GM19467 (cell line): ENCODE measurements around the gene BNC2.
"Not testable (repeated sequence)": the region's sequence is repeated elsewhere in the genome, so short reads cannot be mapped to it uniquely, and the experiment has no call there.

ENCODE experiments used
- ATAC-seq: cut with Tn5 transposase; IDR thresholded peaks from one replicate; pipeline ENCODE4 v1.9.1; 2021; ENCODE audit warnings: mild to moderate bottlenecking, moderate library complexity; ENCODE audit not compliant: unreplicated experiment

The BNC2 gene

DNA sequence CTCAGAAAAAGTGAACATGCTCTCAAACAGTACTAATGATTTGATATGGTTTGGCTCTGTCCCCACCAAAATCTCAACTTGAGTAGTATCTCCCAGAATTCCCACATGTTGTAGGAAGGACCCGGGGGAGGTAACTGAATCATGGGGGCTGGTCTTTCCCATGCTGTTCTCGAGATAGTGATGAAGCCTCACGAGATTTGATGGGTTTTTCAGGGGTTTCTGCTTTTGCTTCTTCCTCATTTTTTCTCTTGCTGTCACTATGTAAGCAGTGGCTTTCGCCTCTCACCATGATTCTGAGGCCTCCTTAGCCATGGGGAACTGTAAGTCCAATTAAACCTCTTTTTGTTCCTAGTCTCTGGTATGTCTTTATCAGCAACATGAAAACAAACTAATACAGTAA lies 401.3 kb downstream of the BNC2 start:
- ATAC-seq: no peak

DNA sequence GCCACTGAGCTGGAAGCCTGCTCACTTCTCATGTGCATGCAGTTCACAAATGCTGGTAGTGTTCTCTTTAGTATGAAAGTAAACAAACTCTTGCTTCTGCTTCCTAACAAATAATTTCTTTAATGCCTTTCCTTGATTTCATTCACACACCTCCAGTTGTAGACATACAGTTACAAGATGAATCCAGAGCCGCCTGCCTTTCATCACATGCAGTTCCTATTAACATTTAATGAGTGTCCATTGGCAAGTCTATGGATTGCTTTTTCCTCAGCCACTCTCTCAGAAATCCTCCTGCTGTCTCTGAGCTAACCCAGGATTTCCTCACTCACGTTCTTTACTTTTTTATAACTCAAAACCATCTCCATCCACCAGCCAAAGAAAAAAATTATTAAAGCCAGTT lies 408.6 kb downstream of the BNC2 start:
- ATAC-seq: no peak

DNA sequence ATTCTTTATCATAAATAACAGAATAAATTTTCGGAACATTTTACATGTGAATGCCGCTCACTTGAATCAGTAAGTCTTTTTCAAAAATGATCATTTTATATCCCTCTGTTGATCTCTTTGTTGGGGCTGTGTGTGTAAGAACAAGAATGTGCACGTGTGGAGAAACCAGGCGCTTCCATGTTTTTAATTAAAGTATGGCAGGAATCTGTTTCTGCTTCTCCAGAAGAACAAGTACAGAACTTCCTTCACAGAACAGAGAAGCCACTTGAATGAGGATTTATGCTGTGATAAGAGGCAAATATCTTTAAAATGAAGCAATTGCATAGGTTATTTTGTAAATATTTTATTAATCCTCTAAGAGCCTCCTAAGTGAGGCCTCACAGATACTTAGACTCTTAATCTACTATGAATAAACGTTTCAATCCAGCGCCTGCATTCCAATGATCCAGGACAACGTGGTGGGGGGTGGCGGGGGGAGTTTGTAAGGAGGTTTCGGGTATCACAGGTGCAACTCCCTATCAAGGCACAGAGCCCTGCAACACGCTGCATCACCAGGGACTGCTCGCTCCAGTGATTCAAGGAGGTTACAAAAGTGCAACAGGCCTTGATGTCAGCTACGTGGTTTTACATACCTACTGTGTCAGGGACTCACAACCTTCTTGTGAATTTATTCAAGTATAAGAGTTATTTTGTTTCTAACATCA lies 409.2 kb downstream of the BNC2 start:
- no peak for ATAC-seq

GRCh38 chr9:16460696-16461095 lies 409.8 kb downstream of the BNC2 start:
- ATAC-seq: no peak

DNA sequence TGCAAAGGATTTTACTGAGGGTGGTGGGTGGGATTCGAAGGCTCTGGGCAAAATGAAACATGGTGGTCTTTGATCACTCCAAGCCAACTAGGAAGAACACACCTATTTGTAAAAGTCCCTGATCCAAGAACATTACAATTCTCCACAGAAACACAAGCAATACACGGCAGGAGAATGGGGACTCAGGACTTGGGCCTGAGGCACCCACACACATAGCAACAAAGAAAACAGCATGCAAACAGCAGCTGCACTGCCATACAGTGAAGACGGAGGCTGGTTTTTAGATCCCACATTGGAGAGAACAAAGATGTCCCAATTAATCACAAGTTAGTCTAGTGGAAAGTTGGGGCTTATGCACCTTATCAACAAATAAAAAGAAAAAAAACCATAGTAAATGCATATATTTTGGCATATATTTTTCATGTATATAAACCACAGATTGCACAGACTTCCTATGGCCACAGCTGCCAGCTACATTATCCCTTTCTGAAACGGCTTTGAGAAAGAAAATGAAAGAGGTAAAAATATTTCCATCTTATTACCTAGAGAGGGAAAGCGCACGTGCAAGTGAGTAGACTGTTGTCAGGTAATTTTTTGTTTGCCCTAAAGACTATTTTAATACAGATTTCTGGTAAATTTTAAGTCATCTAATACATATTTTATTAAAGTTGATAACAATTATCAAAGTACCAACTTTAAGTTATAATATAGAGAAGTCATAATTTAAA lies 410.9 kb downstream of the BNC2 start:
- peak; percentile 25 for ATAC-seq

- ATAC-seq: peak; percentile 50
Observed at GRCh38 chr9:16458696-16459420, 411.6 kb downstream of the BNC2 start.

GRCh38 chr9:16455842-16456241 lies 414.6 kb downstream of the BNC2 start:
- no peak for ATAC-seq

DNA sequence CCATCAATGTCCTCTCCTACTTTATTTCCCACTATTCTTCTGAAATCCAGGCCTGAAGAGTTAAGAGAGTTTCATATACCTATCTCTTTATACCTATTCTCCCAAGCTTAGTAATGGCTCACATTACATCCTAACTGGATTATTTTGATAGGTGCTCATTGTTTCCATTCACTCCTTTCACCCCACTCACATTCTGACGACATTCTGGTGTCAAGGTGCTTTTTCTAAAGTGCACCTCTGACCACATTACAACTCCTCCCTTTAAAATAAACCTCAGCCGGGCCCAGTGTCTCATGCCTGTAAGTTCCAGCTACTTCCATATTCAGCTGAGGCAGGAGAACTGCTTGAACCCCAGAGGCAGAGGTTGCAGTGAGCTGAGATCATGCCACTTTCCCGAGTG lies 417.1 kb downstream of the BNC2 start:
- no peak for ATAC-seq

- ATAC-seq: no peak
Observed at GRCh38 chr9:16450578-16450977, 419.9 kb downstream of the BNC2 start.

DNA sequence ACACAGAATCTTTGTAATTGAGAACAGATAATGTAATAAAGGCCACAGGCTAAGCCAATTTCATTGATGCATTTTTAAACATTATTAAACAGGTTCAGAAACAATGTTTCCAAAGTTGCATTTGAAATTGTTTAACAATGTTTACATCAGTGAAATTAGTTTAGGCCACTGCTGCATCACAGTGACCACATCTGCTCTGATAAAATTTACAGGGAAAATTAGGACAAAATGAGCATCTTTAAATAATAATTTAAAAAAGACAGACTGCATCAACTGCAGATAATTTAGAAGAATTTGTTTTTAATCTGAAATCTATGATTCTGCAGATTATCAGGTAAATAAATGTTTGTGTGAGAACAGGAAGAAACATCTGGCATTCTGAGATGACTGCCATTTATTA lies 420.4 kb downstream of the BNC2 start:
- ATAC-seq: no peak

DNA sequence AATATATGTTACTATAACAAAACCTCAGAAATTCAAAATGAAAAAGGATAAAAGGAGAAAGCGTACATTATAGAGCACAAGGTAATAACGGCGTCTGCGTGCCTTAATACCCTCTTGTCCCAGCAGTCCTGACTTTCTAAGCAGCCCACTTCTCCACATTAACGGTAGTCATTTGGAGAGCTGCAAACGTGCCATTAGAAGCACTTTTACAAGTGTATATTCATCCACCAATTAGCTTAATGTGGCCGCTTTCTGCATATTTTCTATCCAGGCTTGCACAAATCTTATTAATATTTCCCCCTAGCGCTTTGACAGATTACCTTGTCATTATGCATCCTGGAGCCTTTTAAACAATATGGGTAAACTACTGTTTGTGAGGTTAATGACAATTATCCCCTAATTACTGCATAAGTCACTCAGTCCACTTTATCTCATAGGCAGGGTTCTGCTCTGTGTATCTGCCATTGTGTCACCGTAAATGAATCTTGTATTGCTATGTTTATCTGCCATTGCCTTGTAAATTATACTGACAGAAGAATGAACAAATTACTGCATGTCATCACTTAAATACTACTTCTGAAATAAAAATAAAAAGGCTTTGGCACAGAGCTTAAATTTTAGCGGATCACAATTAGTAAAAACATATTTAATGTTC lies 421.3 kb downstream of the BNC2 start:
- ATAC-seq: no peak

GRCh38 chr9:16447946-16448345 lies 422.5 kb downstream of the BNC2 start:
- ATAC-seq: no peak

- ATAC-seq: no peak
Observed at GRCh38 chr9:16446636-16447035, 423.8 kb downstream of the BNC2 start.

DNA sequence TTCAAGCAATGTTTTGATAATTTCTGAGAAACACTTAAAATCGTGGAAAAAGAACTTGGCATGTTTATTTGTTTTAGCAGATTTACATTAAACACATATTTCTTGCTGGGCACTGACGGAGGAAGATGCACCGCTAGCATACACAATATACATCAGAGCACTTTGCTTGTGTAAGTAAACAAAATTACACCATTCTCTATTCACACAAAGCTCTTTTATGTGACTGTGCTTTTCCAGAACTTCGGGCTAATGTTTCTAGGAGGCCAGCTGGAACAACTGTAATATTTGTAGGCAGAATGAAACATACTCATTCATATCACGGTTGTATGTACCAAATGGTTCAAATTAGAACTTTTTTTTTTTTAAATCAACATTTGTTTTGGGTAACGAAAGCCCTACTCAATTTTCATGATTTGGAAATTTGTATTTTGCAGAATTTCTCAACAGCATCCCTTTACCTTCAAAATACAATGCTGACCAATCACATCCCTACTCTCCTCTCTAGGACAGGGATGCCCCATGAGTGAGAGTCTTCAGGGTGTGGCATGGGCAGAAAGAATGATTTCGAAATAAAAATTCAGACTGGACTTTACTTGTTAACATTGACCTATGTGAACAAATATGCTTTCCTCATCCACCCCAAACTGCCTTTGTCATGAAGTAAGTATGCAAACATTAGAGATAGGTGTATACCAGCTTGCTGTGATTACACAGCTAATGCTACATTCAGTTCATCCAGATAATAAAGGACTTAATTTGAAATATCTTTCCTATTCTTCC lies 425.1 kb downstream of the BNC2 start:
- no peak for ATAC-seq

- no peak for ATAC-seq
Observed at GRCh38 chr9:16442622-16443021, 427.8 kb downstream of the BNC2 start.

DNA sequence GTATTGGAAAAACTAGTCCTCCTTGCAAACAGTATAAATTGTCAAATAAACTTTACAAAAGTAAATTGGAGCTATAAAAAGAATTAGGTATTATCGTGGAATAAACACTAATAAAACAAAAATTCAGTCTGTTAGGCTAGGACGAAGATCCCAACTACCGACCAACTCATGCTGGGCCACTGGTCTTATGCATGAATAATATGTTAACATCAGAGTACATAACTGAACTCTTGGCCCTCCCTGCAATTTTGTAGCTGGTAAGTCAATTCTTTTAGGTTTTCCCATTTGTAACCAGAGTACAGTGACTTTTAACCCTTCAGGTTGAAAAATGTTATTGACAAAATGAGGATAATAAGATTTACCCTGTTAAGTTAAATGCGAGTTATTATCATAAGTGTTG lies 428.7 kb downstream of the BNC2 start:
- ATAC-seq: no peak

GRCh38 chr9:16438831-16439230 lies 431.6 kb downstream of the BNC2 start:
- not testable (repeated sequence) for ATAC-seq

DNA sequence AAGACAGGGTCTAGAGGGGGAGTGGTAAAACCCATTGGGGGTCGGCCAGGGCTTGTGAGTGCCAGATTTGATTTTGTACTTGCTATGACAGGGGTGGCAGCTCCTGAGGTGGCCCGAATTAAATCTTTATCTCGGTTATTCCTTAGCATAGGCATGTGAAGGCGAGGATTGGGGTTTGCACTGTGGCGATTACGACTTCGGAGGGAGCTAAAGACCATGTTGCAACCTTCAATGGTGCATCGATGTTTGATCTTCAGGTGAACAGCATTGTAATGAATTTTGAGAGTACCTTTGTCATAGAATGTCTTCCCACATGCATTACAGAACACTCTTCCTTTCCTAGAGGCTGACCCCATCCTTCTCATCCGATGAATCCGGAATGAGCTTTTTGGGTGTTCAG lies 433.9 kb downstream of the BNC2 start:
- ATAC-seq: no peak

- no peak for ATAC-seq
Observed at GRCh38 chr9:16434526-16434925, 435.9 kb downstream of the BNC2 start.

GRCh38 chr9:16433494-16433893 lies 437.0 kb downstream of the BNC2 start:
- no peak for ATAC-seq
